Uterus (tissue), 2 donors: ENCODE measurements around the gene BAD.

Source experiments
- CTCF ChIP-seq, 4 experiments: fragments of 200-600 bp in 2 of 4; fragments of 450-650 bp in 2 of 4; sonication (generic) in 2 of 4; IDR thresholded peaks; one replicate each; pipeline ENCODE4 v1.5.1; 2016 to 2019; ENCODE audit warnings: antibody characterized with exemption in 4 of 4, mild to moderate bottlenecking in 2 of 4, moderate library complexity in 1 of 4
- POLR2A ChIP-seq, 2 donors: fragments of 450-650 bp; IDR thresholded peaks; one replicate each; pipeline ENCODE4 v1.6.1; 2016; ENCODE audit warnings: antibody characterized with exemption in 2 of 2, mild to moderate bottlenecking in 1 of 2, moderate library complexity in 1 of 2

- no peak for TF ChIP-seq CTCF (IDR thresholded peaks at IDR 0.05)
- TF ChIP-seq POLR2A (IDR thresholded peaks at IDR 0.05) = no peak
Measured at GRCh38 chr11:64291262-64291751, 6.8 kb upstream of the BAD start, which contains the start of gene KCNK4.
